ENCODE measurements around the gene MRM3.
"Not testable (repeated sequence)": the region's sequence is repeated elsewhere in the genome, so short reads cannot be mapped to it uniquely, and the experiment has no call there.

The MRM3 gene

DNA sequence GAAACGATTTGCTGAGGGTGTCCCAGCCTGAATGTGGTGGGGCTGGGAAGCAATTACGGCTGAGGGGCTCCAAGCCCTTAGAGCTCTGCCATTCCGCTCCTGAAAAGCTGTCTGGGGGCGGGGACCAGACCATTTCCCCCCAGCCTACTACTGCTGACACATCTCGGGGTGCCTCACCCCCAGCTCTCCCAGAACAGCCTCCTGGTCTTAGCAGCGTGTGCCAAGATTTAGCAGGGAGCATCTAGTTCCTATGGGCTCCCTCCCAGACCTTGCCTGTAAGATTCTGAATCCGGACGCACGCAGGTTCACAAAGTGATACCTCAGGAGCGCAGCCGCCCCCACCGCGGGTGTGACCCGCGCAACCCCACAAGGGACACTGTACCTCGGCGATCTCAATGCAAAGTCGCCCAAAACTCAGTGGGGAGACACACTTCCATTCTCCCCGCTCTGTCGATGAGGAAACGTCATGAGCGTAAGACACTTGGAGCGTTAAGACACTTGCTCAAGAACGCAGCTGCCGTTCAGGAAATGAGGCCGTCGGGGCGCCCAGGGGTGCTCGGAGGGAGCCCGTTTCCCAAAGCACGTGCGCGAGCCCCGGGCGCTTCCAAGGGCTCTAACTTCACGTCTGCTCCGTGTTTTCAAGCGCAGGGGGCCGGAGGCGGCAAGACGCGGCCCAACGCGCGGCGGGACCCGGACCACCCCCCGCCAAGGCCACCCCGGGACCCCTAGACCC is 30.7 kb upstream of the MRM3 start:
- TF ChIP-seq, protein P1, sequence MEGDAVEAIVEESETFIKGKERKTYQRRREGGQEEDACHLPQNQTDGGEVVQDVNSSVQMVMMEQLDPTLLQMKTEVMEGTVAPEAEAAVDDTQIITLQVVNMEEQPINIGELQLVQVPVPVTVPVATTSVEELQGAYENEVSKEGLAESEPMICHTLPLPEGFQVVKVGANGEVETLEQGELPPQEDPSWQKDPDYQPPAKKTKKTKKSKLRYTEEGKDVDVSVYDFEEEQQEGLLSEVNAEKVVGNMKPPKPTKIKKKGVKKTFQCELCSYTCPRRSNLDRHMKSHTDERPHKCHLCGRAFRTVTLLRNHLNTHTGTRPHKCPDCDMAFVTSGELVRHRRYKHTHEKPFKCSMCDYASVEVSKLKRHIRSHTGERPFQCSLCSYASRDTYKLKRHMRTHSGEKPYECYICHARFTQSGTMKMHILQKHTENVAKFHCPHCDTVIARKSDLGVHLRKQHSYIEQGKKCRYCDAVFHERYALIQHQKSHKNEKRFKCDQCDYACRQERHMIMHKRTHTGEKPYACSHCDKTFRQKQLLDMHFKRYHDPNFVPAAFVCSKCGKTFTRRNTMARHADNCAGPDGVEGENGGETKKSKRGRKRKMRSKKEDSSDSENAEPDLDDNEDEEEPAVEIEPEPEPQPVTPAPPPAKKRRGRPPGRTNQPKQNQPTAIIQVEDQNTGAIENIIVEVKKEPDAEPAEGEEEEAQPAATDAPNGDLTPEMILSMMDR (IDR thresholded peaks at IDR 0.05; ENCODE audit: low read depth, low read length), result no peak

DNA sequence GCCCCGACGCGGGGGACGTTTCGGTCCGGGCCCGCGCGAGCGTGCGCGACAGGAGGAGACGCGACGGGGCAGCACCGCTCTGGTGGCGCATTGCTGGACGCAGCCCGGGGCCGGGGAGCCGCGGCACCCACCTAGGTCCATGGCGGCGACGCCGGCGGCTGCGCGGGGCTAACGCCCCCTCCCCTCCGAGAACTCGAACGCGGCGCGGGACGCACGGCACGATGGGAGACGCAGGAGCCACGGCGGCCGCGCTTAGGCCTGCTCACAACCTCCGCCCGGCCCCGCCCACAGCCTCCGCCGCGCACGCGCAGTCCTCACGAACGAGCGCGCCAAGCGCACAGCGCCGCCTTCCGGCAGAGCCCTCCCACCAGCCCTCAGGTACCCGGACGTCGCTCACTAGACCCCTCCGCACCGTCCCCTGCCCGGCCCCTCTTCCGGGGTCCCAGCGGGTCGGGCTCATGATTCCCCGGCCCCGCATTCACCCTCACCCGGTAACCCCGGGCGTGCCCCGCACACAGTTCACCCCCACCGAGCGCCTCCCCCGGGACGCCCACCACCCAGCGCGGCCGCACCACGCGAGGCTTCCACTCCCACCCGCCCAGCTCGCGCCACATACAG is 30.0 kb upstream of the MRM3 start, which contains the start of gene GEMIN4:
Gene GEMIN4 (minus strand): TSS at position 263 of the 618 bp plus-strand sequence. CDS start 122 bp downstream, at position 141.
- TF ChIP-seq, protein P1 (IDR thresholded peaks at IDR 0.05; ENCODE audit: low read depth, low read length), result peak; percentile 88
- H3K4me3 ChIP-seq (ENCODE audit: low read depth, low read length), result peak within 1 kb of the TSS; percentile 77

More for the DNA sequence above, 30.7 kb upstream of the MRM3 start:
- H3K4me3 ChIP-seq (ENCODE audit: low read depth, low read length), result peak overlapping the region; percentile 77

GRCh38 chr17:752620-753219 is 29.4 kb upstream of the MRM3 start:
- TF ChIP-seq, protein P1 (IDR thresholded peaks at IDR 0.05; ENCODE audit: low read depth, low read length), result no peak
- peak overlapping the region; percentile 77 for H3K4me3 ChIP-seq (ENCODE audit: low read depth, low read length)

- H3K4me3 ChIP-seq (ENCODE audit: low read depth, low read length), result no peak overlapping the region
- TF ChIP-seq, protein P1 (IDR thresholded peaks at IDR 0.05; ENCODE audit: low read depth, low read length), result no peak
These were observed 28.7 kb upstream of the MRM3 start for GRCh38 chr17:753418-753817.

- H3K4me3 ChIP-seq (ENCODE audit: low read depth, low read length), result not testable (repeated sequence)
These were observed 26.7 kb upstream of the MRM3 start for GRCh38 chr17:755319-755961.

DNA sequence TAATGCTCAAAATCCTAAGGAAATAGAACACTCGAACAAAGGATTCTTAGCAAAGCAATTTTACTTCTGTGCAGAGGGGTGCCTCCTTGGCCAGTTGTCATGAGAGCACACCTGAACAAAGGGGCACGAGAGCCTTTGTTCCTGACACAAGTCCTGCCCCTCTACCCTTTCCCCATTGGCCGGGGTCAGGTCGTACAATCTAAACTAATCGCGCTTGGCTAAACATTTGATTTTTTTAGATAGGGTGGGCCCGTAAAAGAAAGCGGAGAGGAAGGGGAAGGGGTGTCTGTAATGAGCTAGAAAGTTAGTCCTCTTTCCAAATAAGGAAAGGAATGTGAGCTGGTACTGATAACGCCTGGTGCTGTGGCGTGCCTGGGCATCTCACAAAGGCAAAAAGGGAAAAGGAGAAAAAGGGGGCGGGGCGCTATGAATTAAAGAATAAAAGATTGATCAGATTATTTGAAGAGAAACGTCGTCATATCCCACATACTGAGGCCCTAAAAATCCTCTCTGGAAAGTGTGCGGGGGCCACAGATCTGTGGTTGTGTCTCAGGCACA is 26.1 kb upstream of the MRM3 start:
- not testable (repeated sequence) for H3K4me3 ChIP-seq (ENCODE audit: low read depth, low read length)

- H3K4me3 ChIP-seq (ENCODE audit: low read depth, low read length), result no peak overlapping the region
- TF ChIP-seq, protein P1 (IDR thresholded peaks at IDR 0.05; ENCODE audit: low read depth, low read length), result no peak
These were observed 22.2 kb upstream of the MRM3 start for GRCh38 chr17:759964-760363.

All from WI38 (cell line).